ENCODE data around the gene RUNX1.
A peak's percentile ranks its signal among the peaks of the same experiment; 100 is the strongest.
"Not testable (repeated sequence)": the region's sequence is repeated elsewhere in the genome, so short reads cannot be mapped to it uniquely, and the experiment has no call there.

RUNX1 gene

GRCh38 chr21:35016517-35017188, 32.4 kb downstream of the RUNX1 start:
- no peak for DNase-seq (ENCODE audit: low spot score)

- no peak for DNase-seq (ENCODE audit: low spot score)
These were observed 33.0 kb downstream of the RUNX1 start for GRCh38 chr21:35016071-35016470.

DNA sequence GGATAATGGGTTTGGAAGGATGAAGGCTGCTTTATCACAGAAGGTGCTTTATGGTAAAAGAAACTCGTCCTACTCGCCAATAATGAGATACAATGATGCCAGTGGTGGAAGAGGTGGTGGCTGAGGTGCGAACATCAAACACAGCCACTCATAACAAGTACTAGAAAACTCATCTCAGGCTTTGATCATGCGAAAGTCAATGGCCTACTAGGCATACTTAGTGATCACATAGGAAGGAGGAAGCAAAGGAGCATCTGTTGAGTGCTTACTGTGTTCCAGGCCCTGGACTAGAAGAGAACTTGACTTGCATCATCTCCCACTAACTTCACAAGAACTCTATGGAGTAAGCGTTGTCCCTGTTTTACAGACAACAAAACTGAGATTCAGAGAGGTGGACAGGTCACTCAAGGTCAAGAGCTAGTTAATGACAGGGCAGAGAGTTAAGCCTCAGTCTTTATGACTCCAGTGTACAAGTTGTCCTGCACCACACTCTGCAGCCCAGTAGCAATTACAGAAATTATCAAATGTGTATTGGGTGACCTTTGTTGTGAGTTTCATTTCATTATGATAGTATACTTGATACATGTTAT, 33.6 kb downstream of the RUNX1 start:
- DNase-seq (ENCODE audit: low spot score): no peak

- DNase-seq (ENCODE audit: low spot score): no peak
These were observed 34.6 kb downstream of the RUNX1 start for GRCh38 chr21:35014302-35015041.

- peak; percentile 49 for DNase-seq (ENCODE audit: low spot score)
These were observed 37.4 kb downstream of the RUNX1 start for GRCh38 chr21:35011681-35012080.

DNA sequence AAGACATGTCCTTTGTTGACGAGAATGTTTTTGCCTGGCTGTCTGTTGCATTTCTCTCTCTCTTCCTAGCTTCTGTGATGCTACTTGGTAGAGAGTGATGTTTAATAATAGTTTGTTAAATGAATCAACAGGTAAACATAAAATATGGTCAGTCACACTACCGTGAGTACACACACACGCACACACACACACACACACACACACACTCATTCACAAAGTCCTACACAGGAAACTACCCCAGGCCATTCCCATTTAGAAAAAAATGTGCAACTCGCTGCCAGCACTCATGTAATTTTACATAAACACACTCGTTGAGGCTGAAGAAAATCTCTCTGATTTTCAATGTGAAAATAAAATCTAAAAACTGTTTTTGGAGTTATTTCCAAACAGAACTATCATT, 38.7 kb downstream of the RUNX1 start:
- DNase-seq (ENCODE audit: low spot score): no peak

DNA sequence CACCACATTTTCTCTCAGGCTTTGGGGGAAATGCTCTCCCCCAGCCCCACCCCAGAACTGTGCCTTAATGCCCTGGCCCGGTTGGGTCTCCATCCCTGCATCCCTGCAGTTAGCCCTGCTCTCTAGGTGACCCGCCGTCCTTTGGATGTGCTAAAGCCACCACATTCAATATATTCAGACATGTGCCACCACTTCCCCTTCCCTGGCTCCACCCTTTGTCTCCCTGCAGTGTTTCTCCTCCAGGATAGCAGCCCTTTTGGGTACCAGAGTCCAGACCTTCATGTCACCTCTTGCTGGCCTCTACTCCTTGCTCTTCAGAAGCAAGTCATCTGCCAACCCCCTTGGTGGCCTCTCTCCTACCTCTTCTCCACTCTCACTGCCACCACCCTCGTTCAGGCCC, 41.8 kb downstream of the RUNX1 start:
- no peak for DNase-seq (ENCODE audit: low spot score)

GRCh38 chr21:35006771-35007170, 42.3 kb downstream of the RUNX1 start:
- DNase-seq (ENCODE audit: low spot score): no peak

- no peak for DNase-seq (ENCODE audit: low spot score)
These were observed 42.9 kb downstream of the RUNX1 start for GRCh38 chr21:35006248-35006647.

DNA sequence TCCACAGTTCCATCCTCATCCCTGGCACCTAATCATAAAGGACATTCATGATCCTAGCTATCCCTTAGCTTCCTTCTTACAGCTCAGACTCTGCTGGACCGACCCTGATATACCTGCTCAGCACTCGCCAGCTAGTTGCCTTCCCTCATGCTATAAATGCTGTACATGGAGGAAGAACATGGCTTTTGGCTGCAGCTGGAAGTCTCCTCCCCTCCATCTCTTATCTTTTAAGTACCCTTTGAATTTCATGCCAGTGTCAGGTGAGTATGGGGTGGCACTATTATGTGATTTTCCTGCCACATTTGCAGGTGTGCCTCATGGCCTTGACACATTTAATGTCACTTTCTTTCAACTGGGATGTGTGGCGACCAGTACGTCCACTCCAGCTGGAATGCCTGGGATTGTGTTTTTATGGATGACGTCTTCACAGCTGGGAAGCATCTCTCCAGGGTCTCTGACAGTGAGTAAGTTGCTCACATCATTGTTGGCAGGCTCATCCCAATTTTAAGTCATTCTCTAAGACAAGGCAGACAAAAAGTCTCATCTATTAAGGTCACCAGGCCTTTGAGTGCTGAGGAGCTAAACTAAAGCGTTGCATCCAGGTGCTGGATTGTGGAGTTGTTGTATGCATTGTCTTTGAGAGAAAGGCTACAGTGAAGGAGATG, 43.4 kb downstream of the RUNX1 start:
- no peak for DNase-seq (ENCODE audit: low spot score)

DNA sequence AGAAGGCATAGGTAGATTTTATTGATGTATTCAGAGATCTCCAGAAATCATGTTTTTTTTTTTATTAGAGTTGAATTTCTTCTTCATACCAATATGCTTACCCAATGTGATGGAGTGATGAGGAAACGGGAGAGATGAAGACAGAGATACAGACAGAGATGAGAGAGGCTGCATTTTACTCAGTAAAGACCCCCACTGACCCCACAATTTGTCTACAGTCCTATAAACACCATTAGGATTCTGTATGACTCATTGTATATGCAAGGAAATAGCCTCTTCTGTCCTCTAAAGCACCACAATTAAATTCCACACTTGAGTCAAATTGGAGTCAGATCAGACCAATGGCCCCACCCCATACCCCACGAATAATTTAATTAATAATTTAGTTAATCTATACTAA, 44.0 kb downstream of the RUNX1 start:
- DNase-seq (ENCODE audit: low spot score): no peak

DNA sequence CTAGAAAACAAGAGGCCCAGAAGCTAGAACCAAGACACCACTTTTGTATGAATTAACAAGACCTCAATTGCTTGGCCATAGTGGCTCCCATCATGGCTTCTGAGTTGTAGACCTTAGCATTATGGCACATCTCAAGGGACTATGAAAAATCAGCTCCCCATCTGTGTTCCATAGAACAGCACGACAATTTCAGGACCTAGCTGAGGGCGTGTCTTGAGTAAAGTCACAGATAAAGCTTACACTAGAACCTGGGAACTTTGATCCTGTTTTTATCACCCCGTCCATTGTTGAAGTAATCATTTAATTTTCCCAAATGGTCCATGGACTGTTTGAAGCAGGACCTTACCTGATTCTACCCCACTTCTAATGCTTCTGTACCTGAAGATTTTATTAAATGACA, 44.8 kb downstream of the RUNX1 start:
- DNase-seq (ENCODE audit: low spot score): no peak

DNA sequence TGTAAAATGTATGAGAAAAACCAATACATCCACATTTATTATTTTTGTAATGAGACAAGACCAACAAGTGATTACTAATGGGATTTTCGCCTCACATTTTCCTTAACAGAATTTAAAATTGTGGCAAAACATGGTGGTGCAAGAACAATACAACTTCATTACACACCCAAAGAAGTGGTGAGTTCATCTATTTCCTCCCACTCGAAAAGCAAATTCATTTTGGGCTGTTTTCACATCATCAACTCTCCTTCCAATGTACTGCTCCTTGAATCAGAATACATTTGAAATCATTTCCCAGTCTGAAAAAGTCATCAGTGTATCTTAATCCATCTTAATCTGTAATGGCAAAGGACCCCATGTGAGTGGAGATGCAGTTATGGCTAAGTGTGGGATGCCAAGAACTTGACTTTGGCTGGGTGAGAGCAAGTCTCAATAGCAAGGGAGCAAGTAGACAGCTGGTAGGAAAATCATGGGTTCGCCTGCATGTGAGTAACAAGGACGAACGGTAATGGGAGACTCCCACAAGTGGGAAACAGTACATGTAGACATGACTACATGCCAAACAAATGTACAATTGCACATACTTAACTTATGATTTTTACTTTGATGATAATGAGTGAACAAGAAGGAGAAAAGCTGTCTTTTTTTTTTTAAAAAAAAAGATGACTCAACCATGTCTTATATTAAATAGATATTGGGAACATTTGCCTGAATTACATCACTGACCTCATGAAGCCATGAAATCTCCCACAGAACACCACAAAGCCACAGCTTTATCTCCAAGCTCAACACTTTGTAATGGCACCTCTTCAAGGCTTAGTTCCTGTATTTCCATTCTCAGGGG, 46.0 kb downstream of the RUNX1 start:
- no peak for DNase-seq (ENCODE audit: low spot score)

DNA sequence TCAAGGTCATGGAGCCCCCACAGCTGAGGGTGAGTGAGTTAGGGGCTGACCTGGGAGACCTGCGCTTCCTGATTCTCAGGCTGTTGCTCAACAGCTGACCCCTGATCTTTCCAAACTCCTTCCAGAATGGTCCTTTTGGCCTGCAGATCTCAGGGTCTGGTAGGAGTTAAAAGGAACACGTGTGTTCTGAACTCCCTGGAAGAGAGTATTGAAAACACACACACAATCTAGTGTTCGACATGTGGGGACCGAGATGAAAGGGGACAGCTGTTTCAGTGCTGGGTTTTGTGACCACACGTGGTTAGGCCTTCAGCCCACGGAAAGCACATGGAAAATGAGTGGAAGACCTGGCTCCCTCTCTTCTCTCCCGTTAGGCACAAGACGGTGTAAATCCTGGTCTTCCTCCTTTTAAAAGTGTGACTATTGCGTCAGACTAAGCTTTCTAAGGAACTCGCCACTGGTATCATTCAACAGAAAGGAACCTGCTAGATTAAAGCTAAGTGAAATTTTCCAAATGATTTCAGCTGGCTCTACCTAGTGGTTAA, 49.6 kb downstream of the RUNX1 start:
- DNase-seq (ENCODE audit: low spot score): no peak

DNA sequence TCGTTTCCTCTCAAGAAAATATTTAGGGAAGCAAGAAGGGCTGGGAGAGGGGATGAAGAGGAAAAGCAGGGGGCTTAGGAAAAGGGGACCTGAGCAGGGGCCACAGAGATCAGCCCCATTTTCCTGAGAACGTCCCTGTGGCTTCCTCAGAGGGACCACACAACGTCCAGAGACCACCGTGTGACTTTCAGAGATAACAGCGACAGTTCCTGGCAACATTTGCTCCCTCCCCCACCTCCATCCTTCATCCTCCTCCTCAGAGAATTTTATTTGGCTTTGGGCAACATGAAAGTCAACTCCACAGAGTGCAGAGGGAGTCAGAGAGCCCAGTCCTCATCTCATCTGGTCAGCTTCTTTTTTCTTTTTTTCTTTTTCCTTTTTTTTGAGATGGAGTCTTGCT, 50.9 kb downstream of the RUNX1 start:
- no peak for DNase-seq (ENCODE audit: low spot score)

DNA sequence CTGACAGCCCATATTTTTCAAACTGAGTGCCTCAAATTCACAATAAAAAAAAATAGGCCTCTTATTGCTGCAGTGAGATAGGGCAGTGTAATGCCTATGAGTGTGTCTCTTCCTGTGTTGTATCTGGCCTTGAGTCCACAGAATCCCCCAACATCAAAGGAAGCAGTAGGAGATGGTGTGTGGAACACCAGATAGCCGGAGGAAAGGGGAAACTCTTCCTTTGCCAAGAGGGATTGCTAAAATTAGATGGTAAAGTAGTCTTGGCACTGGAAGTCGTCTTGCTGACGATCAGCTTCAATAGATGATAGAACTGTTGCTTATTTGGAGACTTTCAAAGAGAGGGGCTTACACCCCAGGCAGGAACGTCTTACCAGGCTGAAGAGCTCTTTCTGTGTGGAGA, 51.8 kb downstream of the RUNX1 start:
- DNase-seq (ENCODE audit: low spot score): no peak

- DNase-seq (ENCODE audit: low spot score): no peak
These were observed 52.6 kb downstream of the RUNX1 start for GRCh38 chr21:34996304-34997101.

DNA sequence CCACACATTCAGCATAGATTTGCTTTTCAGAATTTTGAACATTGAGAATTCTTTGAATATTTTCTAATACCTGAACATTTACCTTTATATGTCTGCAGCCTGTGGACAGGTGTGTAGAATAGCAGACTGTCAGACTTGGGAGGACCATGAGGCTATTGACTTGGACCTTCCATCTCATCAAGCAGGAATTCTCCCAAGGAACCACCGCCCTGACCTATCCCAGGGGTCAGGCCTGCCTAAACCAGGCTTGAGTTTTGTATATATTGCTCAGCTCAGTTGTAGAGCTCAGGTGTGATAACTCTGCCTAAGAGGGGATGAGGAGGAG, 53.2 kb downstream of the RUNX1 start:
- no peak for DNase-seq (ENCODE audit: low spot score)

DNA sequence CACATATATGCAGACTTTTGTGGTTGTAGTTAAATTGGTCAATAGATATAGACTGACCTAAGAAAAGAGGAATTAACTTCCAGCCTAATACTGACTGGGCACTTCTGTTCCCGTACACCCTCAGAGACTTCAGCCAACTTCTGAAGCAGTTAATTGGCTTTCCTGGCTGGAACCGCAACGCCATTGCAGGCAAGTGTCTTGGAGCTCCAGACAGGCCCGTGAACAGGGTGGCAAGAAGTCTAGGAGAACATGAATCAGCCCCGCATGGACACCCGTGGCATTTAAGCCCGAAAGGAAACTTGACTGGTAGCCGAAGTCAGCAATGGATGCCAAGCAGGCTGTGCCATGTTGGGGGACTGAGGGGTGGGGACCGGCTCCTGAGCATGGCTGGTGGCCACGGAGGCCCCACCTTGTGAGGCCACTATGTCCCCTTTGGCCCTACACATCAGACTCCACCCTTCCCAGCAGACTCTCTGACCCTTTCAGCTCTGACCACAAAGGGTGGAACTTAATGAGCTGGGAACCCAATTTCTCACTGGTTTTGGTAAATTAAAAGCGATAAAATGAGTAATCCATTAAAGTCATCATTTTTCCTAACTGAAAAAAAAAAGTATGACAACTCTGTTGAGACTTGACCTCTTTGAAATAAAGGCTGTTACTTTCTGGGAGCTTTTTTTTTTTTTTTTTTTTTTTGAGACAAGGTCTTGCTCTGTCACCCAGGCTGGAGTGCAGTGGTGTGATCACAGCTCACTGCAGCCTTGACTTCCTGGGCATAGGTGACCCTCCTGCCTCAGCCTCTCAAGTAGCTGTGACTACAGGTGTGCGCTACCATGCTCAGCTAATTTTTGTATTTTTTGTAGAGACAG, 54.1 kb downstream of the RUNX1 start:
- no peak for DNase-seq (ENCODE audit: low spot score)

DNA sequence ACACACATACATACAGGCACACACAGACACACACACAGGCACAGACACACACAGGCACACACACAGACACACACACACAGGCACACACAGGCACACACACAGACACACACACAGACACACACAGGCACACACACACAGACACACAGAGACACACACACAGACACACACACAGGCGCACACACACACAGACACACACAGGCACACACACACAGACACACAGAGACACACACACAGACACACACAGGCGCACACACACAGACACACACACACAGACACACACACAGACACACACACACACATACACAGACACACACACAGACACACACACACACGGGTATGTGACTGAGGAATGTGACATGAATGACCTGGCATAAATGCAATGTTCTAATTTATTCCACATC, 55.6 kb downstream of the RUNX1 start:
- not testable (repeated sequence) for DNase-seq (ENCODE audit: low spot score)
